Esophagus squamous epithelium (tissue), 5 donors: ENCODE results near the gene HEG1. TPM values are rescaled to one million over a fixed set of nuclear protein-coding genes. Genes with fewer than 3 reads are reported as not detected.
"Not testable (repeated sequence)": the region's sequence is repeated elsewhere in the genome, so short reads cannot be mapped to it uniquely, and the experiment has no call there.

Experiments used
- DNase-seq: peaks from one replicate; lab custom pipeline; 2025; lab: John Stamatoyannopoulos, UW
- H3K27ac ChIP-seq, 4 donors: fragments of 200-600 bp; sonication (generic); one replicate each; pipeline ENCODE4 v1.5.1; 2016 to 2019; ENCODE audit warnings: mild to moderate bottlenecking in 1 of 4
- H3K27me3 ChIP-seq, 4 donors: fragments of 200-600 bp; sonication (generic); 1 replicate in 3 of 4; 2 replicates in 1 of 4; pipeline versions ENCODE4 v1.5.1 to v1.6.0; 2017 to 2021; ENCODE audit warnings: antibody characterized with exemption in 1 of 4
- H3K36me3 ChIP-seq, 3 donors: fragments of 200-600 bp; sonication (generic); one replicate each; pipeline ENCODE4 v1.5.1; 2016 to 2019
- H3K4me1 ChIP-seq, 3 donors: fragments of 200-600 bp; sonication (generic); one replicate each; pipeline ENCODE4 v1.5.1; 2017 to 2019
- H3K4me3 ChIP-seq, 4 donors: fragments of 200-600 bp; sonication (generic); 1 replicate in 3 of 4; 2 replicates in 1 of 4; pipeline ENCODE4 v1.5.1; 2016 to 2019; ENCODE audit warnings: mild to moderate bottlenecking in 2 of 4, moderate library complexity in 1 of 4
- H3K9me3 ChIP-seq, 3 donors: fragments of 200-600 bp; sonication (generic); one replicate each; pipeline ENCODE4 v1.5.1; 2016 to 2019
- CTCF ChIP-seq, 6 experiments: fragments of 450-650 bp in 4 of 6; fragments of 200-600 bp in 2 of 6; sonication (generic) in 2 of 6; IDR thresholded peaks; one replicate each; pipeline ENCODE4 v1.5.1; 2016 to 2019; ENCODE audit warnings: antibody characterized with exemption in 6 of 6, mild to moderate bottlenecking in 4 of 6, moderate library complexity in 4 of 6
- POLR2A ChIP-seq, 4 donors: fragments of 450-650 bp; IDR thresholded peaks; one replicate each; pipeline ENCODE4 v1.6.1; 2017; ENCODE audit warnings: antibody characterized with exemption in 4 of 4, mild to moderate bottlenecking in 4 of 4, moderate library complexity in 3 of 4
- WGBS, 2 donors: methylation state at CpG; one replicate each; pipeline ENCODE4 v1.1.5; 2018; 5-methylcytosine and 5-hydroxymethylcytosine counted together
- intact Hi-C: fragments of 100-400 bp; cut with DNase I; formaldehyde crosslinking; loops from one replicate; pipeline ENCODE4 v1.15.0; 2022
- total RNA-seq, 4 donors: library from RNA; depleted of rRNA; stranded (reverse); fragments of >200 nt; gene quantifications; one replicate each; pipeline ENCODE4 v1.1.0, GENCODE V29; 2016
- donor health status: DM: yes; HTN: yes; CAD: no.

The HEG1 gene
- total RNA-seq, 4 donors from 2014 or later, result 13.3 to 37.2 (median 22.5) TPM

DNA sequence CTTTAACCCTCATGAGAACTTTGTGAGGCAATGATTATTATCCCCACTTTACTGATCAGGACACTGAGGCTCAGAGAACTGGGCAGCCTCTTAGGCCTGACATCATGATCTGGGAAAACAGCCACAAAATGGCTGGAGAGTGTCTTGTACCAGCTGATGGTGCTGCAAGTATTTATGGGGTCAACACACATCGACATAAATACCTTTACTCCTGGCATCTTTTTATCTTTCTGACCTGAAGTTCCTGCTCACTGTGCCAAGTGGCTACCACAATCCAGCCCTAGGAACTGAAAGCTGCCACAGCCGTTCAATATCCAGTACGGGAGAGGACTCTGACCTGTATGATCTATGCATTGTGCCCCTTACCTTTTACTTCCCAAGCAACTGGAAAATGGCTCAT lies 92.0 kb downstream of the HEG1 start:
- TF ChIP-seq CTCF (IDR thresholded peaks at IDR 0.05) (no peak), POLR2A (IDR thresholded peaks at IDR 0.05) (no peak)
- Histone ChIP-seq H3K4me1 (peaks cover 0 to under 1% (median 0%) of the 10 kb centered on the region in 3 donors), H3K27ac (no peak overlapping the region), H3K4me3 (no peak overlapping the region), H3K9me3 (no peaks in the 10 kb centered on the region), H3K36me3 (peaks cover 0 to 10% (median 0%) of the 10 kb centered on the region in 3 donors), H3K27me3 (no peaks in the 10 kb centered on the region)
- intact Hi-C loops, result no loop called here
- 66 to 74% methylated on average over 3 of the region's 3 CpGs for WGBS, 2 donors
- DNase-seq, result no peak

GRCh38 chr3:124962403-124962940 lies 93.3 kb downstream of the HEG1 start:
- H3K9me3 ChIP-seq, result no peaks in the 10 kb centered on the region
- no peak for DNase-seq
- no peaks in the 10 kb centered on the region for H3K4me1 ChIP-seq
- H3K27me3 ChIP-seq, result no peaks in the 10 kb centered on the region
- H3K4me3 ChIP-seq, result no peak overlapping the region
- intact Hi-C loops, result no loop called here
- 80 to 94% methylated on average over 2 of the region's 2 CpGs for WGBS, 2 donors
- TF ChIP-seq CTCF (IDR thresholded peaks at IDR 0.05) (no peak), POLR2A (IDR thresholded peaks at IDR 0.05) (no peak)
- H3K36me3 ChIP-seq, result no peaks in the 10 kb centered on the region
- H3K27ac ChIP-seq, result no peak overlapping the region

DNA sequence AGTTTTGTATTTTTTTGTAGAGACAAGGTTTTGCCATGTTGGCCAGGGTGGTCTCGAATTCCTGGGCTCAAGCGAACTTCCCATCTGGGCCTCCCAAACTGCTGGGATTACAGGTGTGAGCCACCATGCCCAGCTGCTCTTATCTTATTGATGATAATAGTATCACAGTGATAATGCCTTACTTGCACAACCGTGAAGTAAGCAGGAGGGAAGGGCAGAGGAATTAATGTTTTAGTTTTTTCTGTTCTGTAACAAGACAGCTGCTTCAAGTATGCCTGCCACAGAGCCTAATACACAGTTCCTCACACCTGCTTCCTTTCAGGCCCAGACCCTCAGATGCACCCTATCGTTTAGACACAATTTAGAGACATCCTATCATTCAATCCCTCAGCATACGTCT lies 95.1 kb downstream of the HEG1 start:
- Histone ChIP-seq H3K27ac (no peak overlapping the region), H3K36me3 (no peaks in the 10 kb centered on the region), H3K4me3 (no peak overlapping the region), H3K4me1 (no peaks in the 10 kb centered on the region), H3K27me3 (no peaks in the 10 kb centered on the region), H3K9me3 (no peaks in the 10 kb centered on the region)
- TF ChIP-seq POLR2A (IDR thresholded peaks at IDR 0.05) (no peak), CTCF (IDR thresholded peaks at IDR 0.05) (no peak)
- WGBS, 2 donors, result 71 to 76% methylated on average over 4 of the region's 5 CpGs
- intact Hi-C loops, result no loop called here
- no peak for DNase-seq

DNA sequence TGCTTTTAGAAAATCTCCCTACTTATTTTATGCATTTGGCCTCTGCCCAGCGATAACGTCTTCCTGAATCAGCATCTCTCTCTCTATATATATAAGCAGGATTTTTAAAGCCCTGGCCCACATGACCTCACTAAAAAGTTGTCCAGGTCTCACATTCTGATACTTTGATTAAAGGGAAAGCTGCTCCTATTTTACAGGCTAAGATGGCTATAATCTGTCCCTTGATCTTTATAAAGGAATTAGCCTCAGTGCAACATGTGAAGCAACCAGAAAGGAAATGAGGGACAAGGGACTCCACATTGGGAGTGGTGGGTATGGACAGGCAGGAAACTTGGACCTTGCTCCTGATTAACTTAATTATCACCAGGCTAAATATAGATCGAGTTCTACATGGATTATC lies 95.7 kb downstream of the HEG1 start:
- WGBS, 2 donors, result 52 to 56% methylated on average over 3 of the region's 3 CpGs
- intact Hi-C loops, result no loop called here
- H3K4me3 ChIP-seq, result no peak overlapping the region

DNA sequence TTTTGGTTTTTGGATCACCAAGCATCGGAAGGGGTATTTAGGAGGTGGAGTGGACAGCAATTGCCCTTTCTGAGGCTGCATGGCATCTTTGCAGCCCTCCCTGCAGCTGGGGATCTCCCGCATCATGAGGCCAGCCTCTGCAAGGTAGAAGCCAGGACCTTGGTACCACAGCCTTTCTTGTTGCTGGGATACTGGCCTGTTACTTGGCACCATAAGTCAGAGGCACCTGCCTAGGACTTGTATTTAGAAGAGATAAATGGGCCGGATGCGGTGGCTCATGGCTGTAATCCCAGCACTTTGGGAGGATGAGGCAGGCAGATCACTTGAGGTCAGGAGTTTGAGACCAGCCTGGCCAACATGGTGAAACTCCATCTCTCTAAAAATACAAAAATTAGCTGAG lies 97.8 kb downstream of the HEG1 start:
- H3K4me1 ChIP-seq, H3K27me3 ChIP-seq, H3K27ac ChIP-seq, intact Hi-C loops, H3K36me3 ChIP-seq, DNase-seq, H3K9me3 ChIP-seq, H3K4me3 ChIP-seq: not testable (repeated sequence)
- 90 to 93% methylated on average over 3 to 4 of the region's 4 CpGs for WGBS, 2 donors

More for the DNA sequence above, 95.7 kb downstream of the HEG1 start:
- H3K9me3 ChIP-seq, result no peaks in the 10 kb centered on the region
- H3K27ac ChIP-seq, result no peak overlapping the region
- H3K4me1 ChIP-seq, result no peaks in the 10 kb centered on the region
- DNase-seq, result no peak
- TF ChIP-seq CTCF (IDR thresholded peaks at IDR 0.05), result no peak
- no peak for TF ChIP-seq POLR2A (IDR thresholded peaks at IDR 0.05)
- no peaks in the 10 kb centered on the region for H3K27me3 ChIP-seq
- no peaks in the 10 kb centered on the region for H3K36me3 ChIP-seq
